NCI-H1092 (cell line): ENCODE data around the gene KCNIP4.

Source experiments
- DNase-seq: peaks from one replicate; lab custom pipeline; 2025; lab: John Stamatoyannopoulos, UW

KCNIP4 gene

DNA sequence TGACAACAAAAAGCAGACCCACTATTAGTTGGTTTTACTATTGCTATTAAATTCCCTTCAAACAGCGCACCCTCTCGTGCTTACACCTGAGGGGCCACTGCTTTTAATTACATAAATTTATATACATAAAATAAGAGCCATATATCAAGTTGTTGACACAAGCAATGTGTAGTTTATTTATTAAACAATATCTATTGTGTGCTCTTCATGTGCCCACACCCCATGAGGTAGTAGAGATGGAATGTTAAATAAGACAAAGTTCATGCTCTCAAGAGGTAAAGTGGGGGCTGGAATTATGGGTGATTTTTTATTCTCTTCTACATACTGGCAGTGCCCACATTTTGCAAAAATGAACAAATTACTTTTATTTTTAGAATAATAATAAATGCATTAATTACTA lies 47.3 kb downstream of the KCNIP4 start:
- no peak for DNase-seq

DNA sequence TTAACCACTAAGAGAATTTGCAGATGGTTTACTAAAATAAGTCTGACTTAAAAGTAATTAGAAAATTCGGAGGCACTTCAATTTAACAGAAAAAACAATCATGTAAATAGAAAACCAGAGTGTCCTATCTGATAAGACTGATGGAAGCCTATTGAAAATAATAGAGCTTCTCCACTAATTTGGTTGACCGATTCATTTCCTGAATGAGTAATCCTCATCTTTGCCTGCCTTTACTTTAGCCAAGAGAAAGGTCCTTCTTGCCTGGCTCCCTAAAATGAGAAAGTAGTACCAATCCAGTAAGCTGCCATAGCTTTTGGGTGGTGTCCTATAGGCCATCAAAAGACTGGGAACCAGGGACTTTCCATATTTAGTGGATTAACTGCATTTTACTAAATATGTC lies 48.4 kb downstream of the KCNIP4 start:
- no peak for DNase-seq

DNA sequence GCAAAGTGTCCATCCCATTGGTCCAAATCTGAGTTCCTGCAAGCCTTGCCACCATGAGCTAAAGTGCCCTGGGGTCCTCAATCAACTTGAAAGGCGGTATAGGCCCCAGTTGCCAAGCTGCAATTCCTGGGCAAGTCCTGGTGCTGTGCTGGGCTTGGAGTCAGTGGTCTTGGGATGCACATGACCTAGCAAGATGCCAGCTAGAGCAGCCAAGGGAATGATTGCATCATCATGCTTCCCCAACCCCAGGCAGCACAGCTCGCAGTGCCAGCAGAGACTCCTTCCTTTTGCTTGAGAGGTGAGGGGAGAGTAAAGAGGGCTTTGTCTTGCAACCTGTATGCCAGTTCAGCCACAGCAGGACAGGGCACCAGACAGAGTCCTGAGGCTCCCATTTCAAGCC lies 50.5 kb downstream of the KCNIP4 start:
- no peak for DNase-seq

DNA sequence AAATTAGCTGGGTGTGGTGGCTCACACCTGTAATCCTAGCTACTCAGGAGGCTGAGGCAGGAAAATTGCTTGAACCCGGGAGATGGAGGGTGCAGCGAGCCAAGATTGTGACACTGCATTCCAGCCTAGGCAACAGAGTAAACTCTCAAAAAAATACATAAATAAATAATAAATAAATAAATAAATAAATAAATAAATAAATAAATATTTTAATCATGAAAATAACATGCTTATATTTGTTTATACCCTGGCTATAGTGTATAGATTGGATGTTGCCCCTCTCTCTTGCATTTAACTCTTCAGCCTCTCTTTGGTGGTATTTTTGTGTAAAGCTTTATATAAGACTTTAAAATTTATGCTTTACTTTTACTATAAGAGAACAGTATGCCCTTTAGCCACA lies 51.8 kb downstream of the KCNIP4 start:
- DNase-seq = no peak

DNA sequence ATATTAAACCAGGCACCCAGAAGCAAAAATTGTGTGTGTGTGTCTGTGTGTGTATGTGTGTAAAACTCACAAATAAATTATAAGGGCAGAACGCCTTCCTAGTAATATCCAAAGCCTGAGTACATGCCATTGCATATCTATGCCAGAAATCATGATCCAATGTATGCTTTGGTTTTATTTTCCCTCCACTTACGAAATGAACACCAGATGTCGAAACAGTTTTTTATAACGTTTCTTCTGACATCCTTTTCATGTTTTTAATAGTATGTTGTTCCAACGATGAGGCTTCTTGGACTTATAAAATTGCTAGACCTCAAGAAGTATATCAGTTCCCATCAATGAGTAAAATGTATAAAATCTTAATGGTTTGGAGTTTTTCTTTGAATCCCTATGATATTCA lies 55.4 kb downstream of the KCNIP4 start:
- no peak for DNase-seq

DNA sequence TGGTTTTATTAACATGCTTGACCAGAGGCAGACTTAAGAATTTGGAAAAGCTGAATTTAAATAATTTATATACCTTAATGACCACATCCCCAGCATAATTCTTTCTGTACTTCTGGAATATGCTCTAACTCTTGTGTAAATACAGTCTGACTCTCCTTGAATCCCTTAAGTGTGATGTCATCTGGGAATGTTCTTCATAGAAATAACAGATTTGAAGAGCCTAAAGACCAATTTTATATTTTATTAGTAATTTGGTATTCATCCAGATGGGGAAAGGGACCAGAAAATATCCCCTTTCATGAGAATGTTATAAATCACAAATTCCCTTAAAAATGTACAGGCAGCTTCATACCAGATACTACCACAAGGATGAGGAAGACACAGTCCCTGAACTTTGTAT lies 58.3 kb downstream of the KCNIP4 start:
- DNase-seq = no peak

DNA sequence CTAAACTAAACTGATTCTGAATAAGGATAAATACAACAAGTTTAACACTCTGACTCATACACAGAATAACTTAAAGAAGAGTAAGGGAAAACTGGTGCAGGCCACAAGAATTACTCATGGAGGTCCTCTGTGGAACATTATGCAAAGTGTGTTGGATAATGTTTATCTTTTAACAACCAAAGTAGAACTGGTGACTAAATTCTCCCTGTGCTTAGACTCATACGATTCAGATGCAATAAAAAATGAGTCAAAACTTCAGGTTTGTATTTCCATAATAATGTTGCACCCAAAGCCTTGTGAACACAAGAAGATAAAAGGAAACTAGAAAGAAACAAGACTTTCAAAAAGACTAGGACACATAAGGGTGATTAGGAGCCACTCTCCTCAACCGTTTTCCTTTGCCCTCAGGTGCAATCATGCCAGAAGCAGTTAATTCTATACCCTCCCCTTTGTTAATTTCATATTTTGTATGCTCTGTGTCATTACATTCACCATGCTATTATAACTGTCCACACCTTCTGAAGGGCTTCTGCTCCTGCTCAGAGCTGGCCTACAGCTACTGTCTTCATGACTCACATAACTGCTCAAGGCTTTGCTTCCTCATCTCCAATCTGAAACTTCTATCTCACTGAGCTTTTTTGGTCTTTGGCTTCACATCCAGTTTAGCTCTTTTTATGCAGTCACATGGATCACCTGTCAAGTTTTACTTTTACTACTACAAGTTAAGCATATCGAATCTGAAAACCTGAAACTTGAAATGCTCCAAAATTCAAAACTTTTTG lies 60.2 kb downstream of the KCNIP4 start:
- DNase-seq = no peak

DNA sequence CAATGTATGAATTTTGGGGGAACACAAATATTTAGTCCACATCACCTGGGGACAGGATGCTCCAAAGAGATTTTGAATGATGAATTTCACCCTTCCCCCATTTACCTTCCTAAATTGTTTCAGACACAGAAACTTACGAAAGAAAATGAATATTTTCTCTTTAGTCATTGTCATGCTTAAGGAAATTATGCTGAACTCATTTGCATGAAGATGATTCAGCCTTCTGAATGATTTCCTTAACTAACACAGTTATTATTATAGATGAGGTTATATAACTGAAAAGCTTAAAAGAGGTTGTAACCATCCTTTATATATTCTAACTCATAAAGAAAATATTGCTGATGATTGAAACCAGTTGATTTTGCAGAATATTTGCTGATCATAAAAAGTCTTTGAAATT lies 61.1 kb downstream of the KCNIP4 start:
- no peak for DNase-seq

DNA sequence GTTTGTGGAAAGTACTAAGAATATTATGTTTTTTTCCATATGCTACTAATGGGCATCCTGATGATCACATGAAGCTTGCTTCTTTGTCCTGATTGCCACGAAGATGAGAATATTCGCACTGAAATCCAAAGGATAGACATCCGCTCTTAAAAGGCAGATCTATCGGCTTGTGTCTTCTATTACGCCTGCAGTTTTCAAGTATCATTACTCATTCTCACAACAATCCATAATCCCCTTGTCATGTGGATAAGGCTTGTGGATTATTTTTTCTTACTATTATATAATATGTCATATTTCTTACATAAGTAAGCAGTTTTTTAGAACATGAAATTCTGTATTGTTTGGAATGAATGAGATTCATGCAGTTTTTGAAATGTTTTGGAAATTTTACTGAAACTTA lies 62.8 kb downstream of the KCNIP4 start:
- DNase-seq = no peak

DNA sequence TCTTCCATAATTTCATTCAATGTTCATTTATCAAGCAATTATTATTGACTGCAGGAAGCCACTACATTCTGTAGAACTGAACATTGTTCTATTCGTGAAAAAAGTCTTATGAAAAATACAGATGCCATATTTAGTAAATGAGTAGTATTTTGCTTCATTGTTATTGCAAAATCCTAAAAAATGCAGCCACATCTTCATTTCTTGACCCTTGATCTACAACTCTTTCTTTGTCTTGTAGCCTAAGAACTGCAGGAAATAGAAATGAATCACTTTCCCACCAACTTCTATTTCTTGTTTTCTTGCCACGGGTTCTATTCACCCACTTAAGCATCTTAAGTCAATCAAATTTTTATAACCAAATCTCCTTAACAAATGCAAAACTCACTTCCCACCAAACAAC lies 63.3 kb downstream of the KCNIP4 start:
- DNase-seq = no peak

DNA sequence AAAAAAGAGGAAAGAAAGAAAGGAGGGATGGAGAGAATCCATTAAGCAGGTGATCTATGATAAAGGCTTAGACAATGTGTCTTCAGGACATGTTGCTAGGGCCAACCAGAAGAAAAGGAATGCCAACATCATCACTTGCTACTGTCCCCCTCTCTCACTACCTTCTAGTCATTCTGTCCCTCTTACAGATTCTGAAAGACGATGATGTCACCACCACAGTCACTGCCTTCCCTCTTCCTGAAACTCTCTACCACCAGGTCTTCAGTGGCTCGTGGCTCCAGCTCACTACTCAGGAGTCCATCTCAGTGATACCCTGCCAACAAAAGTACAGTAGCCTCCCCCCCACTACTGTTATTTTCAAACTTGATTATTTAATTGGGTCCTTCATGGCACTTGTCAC lies 64.0 kb downstream of the KCNIP4 start:
- DNase-seq = no peak

DNA sequence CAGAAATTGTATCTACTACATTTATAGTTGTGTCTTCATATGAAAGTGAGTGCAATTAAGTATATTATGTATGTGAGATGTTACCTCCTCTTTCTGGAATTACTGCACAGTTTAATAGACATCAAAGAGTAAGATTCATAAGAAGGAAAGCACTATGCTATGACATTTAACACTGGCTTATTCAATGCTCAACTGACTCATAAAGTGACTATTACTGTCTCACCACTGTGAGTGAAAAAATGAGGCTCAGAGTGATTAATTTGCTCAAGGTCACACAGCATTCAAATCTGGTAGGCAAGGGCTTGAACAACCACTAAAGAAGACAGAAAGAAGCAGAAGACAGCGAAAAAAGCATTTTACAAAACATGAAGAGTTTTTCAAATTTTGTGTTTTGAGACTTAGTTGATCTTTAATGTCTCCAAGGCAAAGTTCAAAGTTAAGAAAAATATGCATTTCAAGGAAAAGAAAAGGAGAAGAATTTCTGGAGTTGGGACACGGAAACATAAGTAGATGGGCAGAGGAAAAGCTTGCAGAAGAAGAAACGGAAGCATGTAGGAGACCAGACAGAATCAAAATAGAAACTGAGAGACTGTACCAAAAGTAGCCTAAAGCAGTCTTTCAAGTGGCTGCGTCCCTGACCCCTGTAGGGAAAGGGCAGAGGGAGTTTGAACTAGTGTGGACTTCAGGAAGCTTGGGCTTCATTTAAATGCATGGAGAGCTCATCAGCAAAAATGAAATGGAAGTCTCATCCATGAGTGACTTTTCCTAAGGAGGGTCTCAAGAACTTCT lies 66.3 kb downstream of the KCNIP4 start:
- no peak for DNase-seq

DNA sequence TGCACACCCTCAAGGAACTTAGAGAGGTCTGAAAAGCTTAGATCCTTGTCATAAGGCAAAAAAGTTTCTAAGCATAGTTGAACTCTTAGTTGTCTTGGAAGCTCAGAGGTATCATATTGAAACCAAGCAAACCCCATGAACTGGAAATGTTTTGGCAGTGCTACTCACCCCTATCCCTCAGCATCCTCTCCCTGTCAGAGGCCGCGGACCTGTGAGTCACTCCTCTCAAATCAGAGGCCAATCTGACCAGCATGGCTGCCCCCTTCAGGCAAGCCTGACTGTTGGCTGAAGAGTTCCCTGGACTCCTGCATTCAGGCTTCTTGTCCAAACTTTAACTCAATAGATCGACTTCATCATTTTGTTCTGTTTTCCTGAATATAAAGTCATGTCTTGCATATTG lies 69.4 kb downstream of the KCNIP4 start:
- DNase-seq = no peak

DNA sequence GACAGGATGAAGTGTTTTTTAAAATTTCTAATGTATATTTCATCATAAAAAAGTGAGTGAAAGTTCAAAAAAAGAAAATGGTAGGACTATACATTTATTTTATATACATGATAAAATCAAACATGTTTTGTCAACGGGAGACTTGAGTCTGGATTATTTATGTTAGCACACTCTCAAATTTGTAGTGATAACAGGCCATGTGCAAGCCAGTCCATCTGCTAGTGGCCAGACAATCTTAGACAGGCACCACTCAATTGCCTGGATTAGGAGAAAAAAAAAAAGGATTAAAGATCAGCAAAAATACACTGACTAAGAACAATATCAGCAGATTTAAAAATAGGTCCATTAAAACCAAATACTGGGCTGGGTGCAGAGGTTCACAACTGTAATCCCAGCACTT lies 71.9 kb downstream of the KCNIP4 start:
- no peak for DNase-seq

DNA sequence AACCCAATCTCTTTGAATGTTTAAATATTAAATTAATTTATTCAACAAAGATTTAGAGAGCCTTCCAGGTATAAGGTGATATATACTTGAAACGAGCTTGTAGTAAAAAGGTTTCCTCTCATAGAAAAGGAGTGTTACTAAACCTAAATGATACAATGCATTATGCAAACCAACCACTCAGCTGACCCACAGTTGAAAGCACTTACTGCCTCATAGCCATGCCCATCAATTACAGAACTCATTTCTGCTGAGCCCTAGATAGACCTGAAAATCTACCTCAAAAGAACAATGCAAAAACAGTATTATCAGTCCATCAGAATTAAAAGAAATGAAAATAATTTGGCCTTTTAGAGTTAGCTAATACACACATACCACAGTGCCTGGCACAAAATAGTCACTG lies 75.4 kb downstream of the KCNIP4 start:
- DNase-seq = no peak

DNA sequence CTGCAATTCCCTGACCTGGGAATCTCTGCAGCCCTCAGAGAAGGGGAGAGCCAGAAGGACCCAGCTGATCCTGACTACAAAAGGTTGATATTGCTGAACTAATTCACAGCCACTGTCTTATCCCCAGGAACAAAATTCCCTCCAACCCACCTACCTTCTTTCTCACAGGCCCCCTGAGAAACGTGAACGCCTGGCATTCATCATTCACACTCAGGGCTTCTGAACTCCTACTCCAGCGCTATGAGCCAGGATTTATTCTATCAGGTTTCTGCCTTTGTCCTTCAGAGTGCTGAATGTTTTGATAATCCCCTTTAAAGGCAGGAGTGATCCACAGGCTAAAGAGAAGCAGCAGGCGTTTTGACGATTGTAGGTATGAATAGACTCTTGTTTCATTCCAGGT lies 76.5 kb downstream of the KCNIP4 start:
- DNase-seq = no peak

DNA sequence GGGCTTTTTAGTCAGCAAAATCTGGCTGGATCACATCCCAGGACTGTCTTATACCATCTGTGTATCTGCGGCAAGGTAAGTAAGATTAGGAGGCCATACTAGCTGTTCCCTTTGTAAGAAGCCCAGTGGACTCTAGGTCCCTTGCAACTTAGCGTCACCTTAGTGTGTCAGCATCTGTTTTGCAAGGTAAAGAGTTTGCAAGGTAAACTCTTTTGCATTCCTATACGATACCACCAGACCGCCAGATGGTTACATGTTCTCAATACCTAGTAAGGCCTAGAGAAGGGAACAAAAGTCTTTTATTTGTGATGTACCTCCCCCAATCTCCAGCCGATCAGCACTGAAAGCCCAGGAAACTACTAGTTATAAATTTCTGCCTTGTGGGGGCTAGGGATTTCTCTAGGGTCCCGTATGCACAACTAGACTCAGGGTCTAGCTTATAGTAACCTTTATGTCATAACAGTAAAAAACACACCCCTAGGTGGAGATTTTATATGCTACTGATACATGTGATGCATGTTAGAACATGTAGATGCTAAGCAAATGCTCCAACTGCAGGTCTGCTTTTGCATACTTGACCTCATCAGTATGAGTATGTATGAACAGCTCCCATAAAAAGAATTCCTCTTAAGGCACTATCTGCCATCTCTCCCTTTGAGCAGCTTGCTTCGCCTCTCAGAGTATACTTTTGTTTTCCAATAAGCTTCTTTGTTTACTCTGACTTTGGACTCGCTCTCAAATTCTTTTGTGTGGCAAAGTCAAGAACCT lies 78.4 kb downstream of the KCNIP4 start:
- DNase-seq = no peak

DNA sequence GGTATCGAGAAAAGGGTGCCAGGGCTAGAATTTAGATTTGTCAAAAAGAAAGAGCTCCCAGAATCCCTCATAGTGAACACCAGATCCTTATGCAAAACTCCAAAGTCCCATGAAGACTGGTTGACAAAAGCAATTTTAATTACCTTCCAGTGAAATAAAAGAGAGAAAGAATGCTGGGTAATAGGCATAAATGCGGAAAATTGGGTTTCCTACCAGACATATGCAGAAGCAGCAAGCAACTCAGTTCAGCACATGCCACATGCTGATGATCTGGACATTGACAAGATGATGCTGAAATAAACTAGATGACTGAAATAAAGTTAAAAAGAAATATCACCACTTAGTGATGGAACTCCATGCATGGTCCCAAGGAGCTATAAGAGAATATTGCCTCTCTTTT lies 83.9 kb downstream of the KCNIP4 start:
- no peak for DNase-seq

DNA sequence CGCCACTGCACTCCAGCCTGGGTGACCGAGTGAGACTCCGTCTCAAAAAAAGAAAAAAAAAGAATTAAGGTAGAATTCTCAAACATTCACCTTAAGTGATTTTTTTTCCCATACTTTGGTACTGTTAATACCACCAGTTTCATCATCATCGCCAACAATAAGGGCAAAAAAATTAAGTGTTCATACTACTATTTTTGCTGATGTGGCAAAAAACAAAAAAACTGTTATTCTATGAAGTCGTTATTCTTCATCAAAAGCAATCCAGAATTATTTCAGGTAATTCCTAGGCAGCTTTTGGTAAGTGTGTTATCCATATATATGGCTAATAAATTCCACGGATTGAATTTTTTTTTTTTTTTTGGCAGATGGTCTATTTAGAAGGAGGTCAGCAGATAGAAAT lies 85.7 kb downstream of the KCNIP4 start:
- DNase-seq = no peak

DNA sequence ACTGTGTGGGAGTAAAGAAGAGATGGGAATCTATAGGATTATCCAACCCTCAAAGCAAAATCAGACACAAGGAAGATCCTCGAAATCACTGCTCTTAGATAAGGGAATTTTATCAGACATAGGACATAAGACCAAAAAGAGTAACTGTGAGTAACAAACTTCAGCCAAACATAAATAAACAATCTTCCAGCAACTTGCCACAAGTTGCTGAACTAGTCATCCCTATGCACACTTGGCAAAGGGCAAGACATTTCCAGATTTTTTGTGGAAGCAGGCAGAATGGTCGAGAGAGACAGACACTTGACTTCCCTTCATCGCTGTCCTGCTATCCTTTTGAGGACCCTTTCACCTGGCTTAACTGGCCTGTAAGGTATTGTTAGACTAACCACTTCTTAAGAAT lies 89.6 kb downstream of the KCNIP4 start:
- no peak for DNase-seq

DNA sequence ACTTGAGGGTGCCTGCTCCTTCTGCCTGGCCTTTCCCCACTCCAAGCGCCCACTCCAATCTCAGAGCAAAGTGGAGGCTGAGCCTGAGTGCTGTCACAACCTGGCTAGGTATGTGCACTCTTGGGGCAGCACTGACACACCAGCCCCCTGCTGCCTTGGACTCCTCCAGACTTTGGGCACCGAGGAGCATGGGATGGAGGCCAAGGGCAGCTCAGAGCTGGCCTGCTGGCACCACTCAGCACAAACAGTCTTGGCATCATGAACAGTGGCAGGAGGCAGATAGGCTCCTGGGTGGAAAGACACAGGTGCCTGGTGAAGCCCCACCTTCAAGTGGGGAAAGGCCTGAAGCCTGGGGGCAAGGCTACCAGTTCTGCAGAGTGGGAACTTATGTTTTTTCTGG lies 91.8 kb downstream of the KCNIP4 start:
- no peak for DNase-seq

DNA sequence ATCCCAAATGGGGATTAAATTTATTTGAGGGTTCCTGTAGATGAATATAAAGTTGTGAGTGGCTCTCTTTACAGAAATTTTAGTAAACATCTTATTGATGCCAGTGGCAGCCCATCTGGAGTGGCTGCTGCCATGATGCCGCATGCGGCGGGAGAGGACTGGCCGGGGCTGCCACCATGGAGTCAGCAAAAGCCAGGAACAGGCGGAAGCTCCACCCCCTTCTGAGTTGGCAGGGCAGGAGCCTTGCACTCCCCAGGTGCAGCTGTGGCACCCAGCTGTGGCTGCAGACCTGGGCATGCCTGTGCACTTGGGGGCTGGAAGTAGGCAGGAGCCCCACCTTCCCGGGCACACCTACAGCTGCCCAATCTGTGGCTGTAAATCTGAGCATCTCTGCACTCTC lies 92.3 kb downstream of the KCNIP4 start:
- no peak for DNase-seq

DNA sequence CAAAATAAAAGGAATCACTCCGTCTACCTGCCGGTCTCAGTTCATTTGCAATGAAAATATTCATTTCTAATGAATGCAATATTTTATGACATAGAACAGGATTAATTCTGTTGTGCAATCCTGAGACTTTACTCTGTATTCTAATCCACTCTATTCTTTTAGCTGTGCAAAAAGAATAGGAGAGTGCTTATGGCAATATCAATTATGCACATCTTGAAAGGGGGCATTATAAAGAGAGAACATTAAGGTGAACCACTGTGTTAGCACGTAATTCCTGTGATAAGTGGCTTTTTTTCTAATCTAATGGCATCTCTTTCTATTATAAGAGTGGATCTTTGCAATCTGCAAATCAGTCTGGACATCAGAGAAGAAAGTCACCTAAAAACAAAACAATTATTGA lies 99.5 kb downstream of the KCNIP4 start:
- no peak for DNase-seq
